Activated gamma-delta T cell treated with anti-CD3 and anti-CD28 coated beads, Interleukin-2, amount 50 U/mL, for 16 hours (primary cell): ENCODE data around the gene RNF222.

Experiments
- DNase-seq: peaks from one replicate; pipeline ENCODE4 v3.0.0-alpha.2; 2020; ENCODE audit warnings: low read depth

Gene RNF222

DNA sequence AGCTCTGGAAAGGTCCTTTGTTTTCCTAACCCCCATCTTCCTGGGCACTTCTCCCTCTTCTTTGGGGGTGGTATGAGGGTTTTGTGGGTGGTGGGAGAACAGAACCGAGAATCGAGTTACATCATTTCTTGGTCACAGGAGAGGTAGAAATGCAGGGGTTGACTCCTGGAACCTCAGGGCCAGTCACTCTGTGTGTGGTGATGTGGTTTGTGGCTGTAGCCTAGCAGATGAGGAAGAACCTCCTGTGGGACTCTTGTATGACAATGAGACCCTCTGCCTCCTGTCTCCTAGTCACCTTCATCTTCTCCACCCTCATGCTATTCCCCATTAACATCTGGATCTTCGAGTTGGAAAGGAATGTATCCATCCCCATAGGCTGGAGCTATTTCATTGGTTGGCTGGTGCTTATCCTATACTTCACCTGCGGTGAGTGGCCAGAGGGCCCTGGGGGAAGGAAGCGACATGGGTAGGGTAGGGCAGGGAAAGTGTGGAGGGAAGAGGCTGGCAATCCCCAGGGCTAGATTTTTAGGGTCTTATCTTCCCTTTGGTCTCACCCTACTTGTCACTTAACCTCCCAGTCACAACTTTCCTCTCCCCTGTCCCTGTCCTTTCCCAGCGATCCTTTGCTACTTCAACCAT, 52.5 kb downstream of the RNF222 start:
- no peak for DNase-seq

DNA sequence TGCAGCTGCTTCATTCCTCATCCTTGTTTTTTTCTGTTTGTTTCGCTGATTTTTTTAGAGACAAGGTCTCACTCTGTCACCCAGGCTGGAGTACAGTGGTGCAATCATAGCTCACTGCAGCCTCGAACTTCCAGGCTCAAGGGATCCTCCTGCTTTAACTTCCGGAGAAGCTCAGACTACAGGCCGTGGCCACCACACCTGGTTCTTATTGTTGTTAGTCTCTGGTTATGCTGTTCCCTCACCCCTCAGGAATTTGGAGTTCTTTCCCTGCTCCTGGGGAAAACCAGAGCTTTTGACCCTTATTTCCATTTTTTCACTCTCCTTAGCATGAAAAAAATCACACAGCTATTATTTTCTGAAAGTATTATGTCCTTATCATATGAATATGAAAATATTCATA, 56.2 kb downstream of the RNF222 start:
- DNase-seq, result no peak
